Fibroblast of skin of right biceps (primary cell): ENCODE results near the gene MYL5.
"Not testable (repeated sequence)": the region's sequence is repeated elsewhere in the genome, so short reads cannot be mapped to it uniquely, and the experiment has no call there.

Experiments used
- DNase-seq: peaks from one replicate; pipeline ENCODE4 v3.0.0-alpha.2; 2013

The MYL5 gene

GRCh38 chr4:730511-730910 is 56.2 kb downstream of the MYL5 start:
- no peak for DNase-seq

GRCh38 chr4:730946-731904 is 56.9 kb downstream of the MYL5 start:
- DNase-seq, result not testable (repeated sequence)
